GM12875 (cell line): ENCODE results near the gene RAB14.
"Not testable (repeated sequence)": the region's sequence is repeated elsewhere in the genome, so short reads cannot be mapped to it uniquely, and the experiment has no call there.

Experiments
- H3K4me3 ChIP-seq: one replicate; pipeline ENCODE4 v1.5.1; 2011; ENCODE audit warnings: low read depth, low read length, control low read depth
- TF ChIP-seq, protein P1 (sequence below): IDR thresholded peaks from 2 replicates; pipeline ENCODE4 v1.5.1; 2011; ENCODE audit warnings: low read depth, mild to moderate bottlenecking, control low read depth, inconsistent platforms, low read length, moderate library complexity, borderline replicate concordance; ENCODE audit not compliant: insufficient read depth

RAB14 gene

GRCh38 chr9:121141706-121142105, 60.0 kb downstream of the RAB14 start:
- TF ChIP-seq, protein P1, sequence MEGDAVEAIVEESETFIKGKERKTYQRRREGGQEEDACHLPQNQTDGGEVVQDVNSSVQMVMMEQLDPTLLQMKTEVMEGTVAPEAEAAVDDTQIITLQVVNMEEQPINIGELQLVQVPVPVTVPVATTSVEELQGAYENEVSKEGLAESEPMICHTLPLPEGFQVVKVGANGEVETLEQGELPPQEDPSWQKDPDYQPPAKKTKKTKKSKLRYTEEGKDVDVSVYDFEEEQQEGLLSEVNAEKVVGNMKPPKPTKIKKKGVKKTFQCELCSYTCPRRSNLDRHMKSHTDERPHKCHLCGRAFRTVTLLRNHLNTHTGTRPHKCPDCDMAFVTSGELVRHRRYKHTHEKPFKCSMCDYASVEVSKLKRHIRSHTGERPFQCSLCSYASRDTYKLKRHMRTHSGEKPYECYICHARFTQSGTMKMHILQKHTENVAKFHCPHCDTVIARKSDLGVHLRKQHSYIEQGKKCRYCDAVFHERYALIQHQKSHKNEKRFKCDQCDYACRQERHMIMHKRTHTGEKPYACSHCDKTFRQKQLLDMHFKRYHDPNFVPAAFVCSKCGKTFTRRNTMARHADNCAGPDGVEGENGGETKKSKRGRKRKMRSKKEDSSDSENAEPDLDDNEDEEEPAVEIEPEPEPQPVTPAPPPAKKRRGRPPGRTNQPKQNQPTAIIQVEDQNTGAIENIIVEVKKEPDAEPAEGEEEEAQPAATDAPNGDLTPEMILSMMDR: no peak
- no peak overlapping the region for H3K4me3 ChIP-seq

GRCh38 chr9:121141306-121141705, 60.4 kb downstream of the RAB14 start:
- no peak overlapping the region for H3K4me3 ChIP-seq
- TF ChIP-seq, protein P1: no peak

DNA sequence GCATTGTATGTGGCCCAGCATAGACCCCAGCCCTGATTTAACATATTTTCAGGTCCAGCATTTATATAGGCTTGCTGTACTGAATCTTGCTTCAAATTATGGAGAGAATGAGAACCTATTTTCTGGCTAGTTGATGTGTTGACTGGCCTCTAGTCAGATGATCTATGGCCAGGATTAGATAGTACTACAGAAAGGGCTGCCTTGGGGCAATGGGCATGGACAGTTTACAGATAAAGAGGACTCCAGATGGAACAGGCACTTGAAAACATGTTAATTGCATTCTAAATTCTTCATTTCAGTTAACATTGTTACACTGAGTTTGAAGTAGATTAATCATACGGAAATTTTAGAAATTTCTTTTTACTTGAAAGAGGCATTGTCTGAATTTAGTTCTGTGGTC, 61.5 kb downstream of the RAB14 start:
- H3K4me3 ChIP-seq: no peak overlapping the region
- TF ChIP-seq, protein P1: no peak

- TF ChIP-seq, protein P1: no peak
- no peak overlapping the region for H3K4me3 ChIP-seq
Observed at GRCh38 chr9:121138973-121139372, 62.7 kb downstream of the RAB14 start.

GRCh38 chr9:121138561-121138960, 63.1 kb downstream of the RAB14 start:
- H3K4me3 ChIP-seq: no peak overlapping the region
- TF ChIP-seq, protein P1: no peak

DNA sequence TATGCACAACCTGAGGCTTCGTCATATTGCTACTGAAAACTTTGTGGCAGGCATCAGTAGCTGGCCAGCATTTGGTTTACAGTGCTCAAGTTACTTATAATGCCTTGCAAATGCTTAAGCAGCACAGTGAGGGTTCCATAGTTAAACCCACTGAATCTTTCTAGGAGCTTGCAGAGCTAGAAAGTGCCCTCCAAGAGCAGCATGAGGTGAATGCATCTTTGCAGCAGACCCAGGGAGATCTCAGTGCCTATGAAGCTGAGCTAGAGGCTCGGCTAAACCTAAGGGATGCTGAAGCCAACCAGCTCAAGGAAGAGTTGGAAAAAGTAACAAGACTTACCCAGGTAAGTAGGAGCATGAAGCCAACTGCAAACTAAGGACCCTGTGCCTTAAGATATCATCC, 66.0 kb downstream of the RAB14 start:
- no peak overlapping the region for H3K4me3 ChIP-seq
- TF ChIP-seq, protein P1: no peak

DNA sequence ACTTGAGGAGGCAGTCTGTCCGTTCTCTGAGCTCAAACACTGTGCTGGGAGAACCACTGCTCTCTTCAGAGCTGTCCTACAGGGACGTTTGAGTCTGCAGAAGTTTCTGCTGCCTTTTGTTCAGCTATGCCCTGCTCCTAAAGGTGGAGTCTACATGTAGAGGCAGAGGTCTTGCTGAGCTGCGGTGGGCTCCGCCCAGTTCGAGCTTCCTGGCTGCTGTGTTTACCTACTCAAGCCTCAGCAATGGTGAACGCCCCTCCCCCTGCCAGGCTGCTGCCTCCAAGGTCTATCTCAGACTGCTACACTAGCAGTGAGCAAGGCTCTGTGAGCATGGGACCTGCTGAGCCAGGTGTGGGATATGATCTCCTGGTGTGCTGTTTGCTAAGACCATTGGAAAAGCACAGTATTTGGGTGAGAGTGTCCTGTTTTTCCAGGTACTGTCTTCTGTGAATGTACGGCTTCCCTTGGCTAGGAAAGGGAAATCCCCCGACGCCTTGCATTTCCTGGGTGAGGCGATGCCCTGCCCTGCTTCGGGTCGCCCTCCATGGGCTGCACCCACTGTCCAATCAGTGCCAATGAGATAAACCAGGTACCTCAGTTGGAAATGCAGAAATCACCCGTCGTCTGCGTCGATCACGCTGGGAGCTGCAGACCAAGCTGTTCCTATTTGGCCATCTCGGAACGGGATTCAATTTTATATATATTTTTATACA, 68.4 kb downstream of the RAB14 start:
- no peak overlapping the region for H3K4me3 ChIP-seq
- TF ChIP-seq, protein P1: no peak

GRCh38 chr9:121129384-121129783, 72.3 kb downstream of the RAB14 start:
- not testable (repeated sequence) for H3K4me3 ChIP-seq
